ENCODE measurements around the gene ZNF878.
A peak's percentile ranks its signal among the peaks of the same experiment; 100 is the strongest.
"Not testable (repeated sequence)": the region's sequence is repeated elsewhere in the genome, so short reads cannot be mapped to it uniquely, and the experiment has no call there.

Gene ZNF878

DNA sequence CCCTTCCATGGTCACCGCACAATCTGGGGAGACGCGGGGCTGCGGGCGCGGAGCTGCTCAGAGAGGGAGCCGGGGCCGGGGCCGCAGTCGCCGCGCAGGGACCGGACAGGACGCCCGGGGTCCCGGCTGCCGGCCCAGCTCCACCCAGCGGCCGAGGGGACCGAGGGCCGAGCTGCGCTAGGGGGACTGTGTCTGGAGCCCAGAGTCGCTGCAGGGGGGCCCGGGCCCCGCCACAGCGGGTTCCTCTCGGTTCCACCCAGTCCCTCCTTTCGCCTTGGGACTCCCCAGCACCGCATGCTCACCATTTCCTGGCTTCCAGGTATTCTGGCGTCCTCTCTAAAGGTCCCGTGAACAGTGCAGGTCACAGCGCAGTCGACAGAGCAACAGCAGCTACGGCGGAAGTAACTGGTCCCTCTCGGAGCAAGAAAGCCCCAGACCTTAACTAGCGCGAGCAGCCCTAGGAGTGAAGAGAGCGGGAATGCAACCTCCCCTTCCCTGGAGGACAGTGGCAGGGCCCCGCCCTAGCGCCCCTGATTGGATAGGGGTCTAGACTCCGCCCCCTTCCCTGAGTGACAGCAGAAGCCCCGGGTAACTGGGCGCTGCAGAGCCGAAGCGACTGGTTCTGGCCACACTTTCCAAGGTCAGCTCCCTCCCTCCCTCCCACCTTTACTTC lies at the start of gene ZNF878:
Gene ZNF878 (minus strand): TSS at position 465 of the 673 bp plus-strand sequence. CDS start 160 bp downstream, at position 305.
- DNase-seq (ENCODE audit: low read depth in 2 of 2, low spot score in 1 of 2): peak in 1 of 2 donors; percentile 19

DNA sequence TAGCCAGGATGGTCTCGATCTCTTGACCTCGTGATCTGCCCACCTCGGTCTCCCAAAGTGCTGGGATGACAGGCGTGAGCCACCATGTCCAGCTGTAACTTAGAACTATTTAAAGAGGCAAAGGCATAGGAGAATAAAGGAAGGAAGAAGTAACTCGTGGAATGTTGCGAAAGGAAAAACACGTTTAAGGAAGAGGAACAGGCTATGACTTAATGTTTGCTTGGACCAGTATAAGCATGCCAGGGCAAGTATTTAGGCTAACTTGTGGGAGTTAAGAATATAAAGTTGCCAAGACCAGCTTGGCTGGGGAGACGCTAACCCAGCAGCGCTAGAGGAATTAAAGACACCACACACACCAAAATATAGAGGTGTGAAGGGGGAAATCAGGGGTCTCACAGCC lies 45.3 kb upstream of the ZNF878 start:
- DNase-seq (ENCODE audit: low read depth in 2 of 2, low spot score in 1 of 2): no peak

DNA sequence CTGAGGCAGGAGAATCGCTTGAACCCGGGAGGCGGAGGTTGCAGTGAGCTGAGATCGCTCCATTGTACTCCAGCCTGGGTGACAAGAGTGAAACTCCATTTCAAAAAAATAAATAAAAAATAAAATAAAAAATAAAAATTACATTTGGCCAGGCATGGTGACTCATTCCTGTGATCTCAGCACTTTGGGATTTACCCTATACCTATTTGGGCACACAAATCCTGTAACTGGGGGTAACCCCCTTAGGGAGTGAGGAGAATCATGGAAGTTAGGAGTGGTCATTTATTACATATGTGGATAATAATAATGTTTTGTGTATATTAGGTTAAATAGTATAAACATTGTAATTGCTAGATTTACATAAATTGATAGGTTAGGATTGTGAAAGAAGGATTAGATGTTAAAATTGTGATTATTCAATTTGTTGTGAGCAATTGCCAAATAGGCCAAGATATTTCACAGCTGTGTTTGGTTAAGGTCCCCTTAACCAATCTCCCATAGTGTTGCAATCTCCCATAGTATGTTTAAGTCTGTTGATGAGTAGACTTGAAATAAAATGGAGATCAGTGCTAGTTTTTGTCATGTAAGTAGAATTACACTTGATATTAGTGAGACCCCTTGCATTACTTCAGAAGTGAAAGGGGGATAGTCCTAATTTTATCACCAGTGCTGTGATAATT lies 42.5 kb upstream of the ZNF878 start:
- no peak for DNase-seq (ENCODE audit: low read depth in 2 of 2, low spot score in 1 of 2)

DNA sequence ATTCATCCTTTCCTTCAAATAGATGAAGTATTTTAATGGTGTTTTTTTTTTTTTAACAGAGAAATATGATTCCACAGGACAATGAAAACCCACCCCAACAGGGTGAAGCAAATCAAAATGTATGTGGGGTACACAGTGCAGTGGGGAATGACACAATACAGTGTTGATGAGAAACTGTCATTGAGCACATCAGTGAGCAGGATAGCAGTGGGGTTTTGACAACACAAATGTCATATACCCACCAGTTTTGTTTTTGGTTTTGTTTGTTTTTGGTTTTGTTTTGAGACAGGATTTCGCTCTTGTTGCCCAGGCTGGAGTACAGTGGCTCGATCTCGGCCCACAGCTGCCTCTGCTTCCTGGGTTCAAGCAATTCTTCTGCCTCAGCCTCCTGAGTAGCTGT lies 41.0 kb upstream of the ZNF878 start:
- DNase-seq (ENCODE audit: low read depth in 2 of 2, low spot score in 1 of 2): no peak

DNA sequence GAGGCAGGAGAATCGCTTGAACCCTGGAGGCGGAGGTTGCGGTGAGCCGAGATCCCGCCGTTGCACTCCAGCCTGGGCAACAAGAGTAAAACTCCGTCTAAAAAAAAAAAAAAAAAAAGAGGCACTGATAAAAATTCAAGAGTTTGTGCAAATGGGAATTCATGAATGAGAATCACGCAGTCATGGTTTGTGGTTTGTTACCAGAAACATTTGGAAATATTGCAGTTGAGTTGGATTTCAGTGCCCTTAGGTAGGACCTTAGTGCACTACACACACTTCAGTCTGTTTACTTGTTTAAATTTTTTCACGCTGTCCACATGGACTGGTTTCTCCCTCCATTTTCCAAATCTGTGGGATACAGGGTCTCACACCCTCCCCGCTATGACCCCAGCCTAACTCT lies 40.2 kb upstream of the ZNF878 start:
- no peak for DNase-seq (ENCODE audit: low read depth in 2 of 2, low spot score in 1 of 2)

DNA sequence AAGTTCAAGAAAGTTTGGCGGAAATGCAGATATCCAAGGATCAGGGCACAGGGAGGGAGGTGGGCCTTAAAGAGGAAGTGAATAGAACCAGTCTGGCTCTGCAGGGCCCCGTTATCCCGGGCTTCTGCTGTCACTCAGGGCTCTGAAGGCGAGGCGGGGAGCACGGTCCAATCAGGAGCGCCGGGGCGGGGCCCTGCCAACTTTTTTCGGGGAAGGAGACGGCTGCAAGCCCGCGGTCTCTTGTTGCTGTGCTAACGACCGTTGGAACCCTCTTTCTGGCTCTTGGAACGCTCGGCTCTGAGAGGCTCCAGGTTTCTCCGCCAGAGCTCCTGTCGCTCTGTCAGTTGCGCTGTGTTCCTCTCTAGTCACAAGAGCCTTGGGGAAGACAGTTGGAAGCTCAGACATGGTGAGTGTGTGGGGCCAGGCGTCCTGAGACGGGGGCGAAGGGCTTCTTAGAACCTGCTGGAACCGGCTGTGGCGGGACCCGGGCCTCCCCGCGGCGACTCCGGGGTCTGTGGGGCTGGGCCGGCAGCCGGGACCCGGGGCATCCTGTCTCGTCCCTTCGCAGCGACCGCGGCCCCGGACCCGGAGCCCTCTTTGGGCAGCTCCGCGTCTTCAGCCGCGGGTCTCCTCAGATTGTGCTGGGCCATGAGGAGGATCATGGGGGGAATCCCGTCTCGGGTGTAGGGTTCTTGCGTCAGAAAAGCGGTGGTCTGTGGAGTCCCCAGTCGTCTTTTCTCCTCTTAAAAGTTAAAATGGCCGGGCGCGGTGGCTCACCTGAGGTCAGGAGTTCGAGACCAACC lies 39.5 kb upstream of the ZNF878 start:
- DNase-seq (ENCODE audit: low read depth in 2 of 2, low spot score in 1 of 2): peak in 1 of 2 donors; percentile 15

DNA sequence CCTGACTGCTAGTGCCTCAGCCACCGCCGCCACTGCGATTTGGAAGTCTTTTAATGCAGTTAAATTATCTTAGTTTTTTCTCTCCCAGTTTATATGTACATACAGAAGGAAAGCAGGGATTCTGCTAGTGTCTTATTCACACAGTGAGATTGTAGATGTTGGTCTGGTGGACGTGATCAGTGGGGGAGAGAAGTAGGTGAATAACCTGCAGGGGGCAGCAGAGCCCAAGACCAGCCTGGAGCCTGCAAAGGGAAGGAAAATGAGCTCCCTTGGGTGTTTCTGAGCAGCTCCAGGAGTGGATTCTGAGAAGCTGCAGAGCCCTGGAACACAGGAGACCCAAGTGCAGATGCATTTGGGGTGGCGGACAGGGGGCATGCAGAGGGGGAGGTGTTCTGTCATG lies 38.0 kb upstream of the ZNF878 start:
- peak; percentile 15 to 38 for DNase-seq (ENCODE audit: low read depth in 2 of 2, low spot score in 1 of 2)

DNA sequence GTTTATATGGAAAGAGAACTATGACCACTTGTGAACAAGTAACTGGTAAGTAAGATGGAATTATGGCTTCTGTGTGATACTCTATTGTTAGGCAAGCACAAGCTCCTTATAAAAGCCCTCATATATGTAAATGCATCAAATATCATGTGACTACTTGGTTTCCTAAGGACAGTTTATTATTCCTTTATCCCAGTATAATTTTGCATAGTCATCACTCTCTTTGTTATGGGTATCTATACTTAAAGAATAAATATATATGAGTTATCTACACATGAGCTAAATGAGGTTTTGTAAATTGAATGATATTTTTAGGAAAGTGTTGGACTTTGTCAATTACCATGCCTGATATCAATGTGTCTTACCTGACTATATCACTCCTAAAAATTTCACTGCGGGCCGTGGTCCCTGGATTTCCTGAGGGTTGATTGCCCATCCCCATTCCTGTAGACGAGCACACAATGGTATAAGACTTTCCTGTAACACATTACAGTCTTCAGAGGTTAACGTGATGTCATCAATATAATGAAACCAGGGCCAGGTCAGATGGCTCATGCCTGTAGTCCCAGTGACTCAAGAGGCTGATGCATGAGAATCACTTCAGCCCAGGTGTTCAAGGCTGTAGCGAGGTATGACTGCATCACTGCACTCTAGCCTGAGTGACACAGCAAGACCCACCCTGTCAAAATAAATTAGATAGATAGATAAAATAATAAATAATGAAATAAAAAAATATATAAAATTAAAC lies 32.5 kb upstream of the ZNF878 start:
- no peak for DNase-seq (ENCODE audit: low read depth in 2 of 2, low spot score in 1 of 2)

DNA sequence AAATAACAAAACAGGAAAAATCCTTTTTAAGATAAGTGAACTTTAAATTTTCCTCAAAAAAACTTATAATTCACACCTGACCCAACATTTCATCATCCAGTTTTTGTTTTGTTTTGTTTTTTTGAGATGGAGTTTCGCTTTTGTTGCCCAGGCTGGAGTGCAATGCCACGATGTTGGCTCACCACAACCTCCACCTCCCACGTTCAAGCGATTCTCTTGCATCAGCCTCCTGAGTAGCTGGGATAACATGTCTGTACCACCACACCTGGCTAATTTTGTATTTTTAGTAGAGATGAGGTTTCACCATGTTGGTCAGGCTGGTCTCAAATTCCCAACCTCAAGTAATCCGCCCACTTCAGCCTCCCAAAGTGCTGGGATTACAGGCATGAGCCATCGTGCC lies 30.6 kb upstream of the ZNF878 start:
- not testable (repeated sequence) for DNase-seq (ENCODE audit: low read depth in 2 of 2, low spot score in 1 of 2)

DNA sequence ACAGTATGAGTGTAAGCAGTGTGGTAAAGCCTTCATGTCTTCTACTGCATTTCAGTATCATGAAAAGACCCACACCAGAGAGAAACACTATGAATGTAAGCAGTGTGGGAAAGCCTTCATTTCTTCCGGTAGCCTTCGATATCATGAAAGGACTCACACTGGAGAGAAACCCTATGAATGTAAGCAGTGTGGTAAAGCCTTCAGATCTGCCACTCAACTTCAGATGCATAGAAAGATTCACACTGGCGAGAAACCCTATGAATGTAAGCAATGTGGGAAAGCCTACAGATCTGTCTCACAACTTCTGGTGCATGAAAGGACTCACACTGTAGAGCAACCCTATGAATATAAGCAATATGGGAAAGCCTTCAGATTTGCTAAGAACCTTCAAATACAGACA lies 24.6 kb upstream of the ZNF878 start:
- DNase-seq (ENCODE audit: low read depth in 2 of 2, low spot score in 1 of 2): no peak

DNA sequence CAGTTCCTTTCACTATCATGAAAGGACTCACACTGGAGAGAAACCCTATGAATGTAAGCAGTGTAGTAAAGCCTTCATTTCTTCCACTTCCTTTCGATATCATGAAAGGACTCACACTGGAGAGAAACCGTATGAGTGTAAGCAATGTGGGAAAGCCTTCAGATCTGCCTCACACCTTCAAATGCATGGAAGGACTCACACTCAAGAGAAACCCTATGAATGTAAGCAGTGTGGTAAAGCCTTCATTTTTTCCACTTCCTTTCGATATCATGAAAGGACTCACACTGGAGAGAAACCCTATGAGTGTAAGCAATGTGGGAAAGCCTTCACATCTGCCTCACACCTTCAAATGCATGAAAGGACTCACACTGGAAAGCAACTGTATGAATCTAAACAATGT lies 23.6 kb upstream of the ZNF878 start:
- not testable (repeated sequence) for DNase-seq (ENCODE audit: low read depth in 2 of 2, low spot score in 1 of 2)

DNA sequence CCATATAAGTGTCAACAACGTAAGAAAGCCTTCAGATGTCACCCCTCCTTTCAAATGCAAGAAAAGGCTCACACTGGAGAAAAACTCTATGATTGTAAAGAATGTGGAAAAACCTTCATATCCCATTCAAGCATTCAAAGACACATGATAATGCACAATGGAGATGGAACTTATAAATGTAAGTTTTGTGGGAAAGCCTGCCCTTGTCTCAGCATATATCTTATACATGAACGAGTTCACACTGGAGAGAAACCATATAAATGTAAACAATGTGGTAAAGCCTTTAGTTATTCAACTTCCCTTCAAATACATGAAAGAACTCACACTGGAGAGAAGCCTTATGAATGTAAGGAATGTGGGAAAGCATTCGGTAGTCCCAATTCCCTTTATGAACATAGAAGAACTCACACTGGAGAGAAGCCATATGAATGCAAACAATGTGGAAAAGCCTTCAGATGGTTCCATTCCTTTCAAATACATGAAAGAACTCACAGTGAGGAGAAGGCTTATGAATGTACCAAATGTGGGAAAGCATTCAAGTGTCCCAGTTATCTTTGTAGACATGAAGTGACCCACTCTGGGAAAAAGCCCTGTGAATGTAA lies 22.9 kb upstream of the ZNF878 start:
- DNase-seq (ENCODE audit: low read depth in 2 of 2, low spot score in 1 of 2): no peak

DNA sequence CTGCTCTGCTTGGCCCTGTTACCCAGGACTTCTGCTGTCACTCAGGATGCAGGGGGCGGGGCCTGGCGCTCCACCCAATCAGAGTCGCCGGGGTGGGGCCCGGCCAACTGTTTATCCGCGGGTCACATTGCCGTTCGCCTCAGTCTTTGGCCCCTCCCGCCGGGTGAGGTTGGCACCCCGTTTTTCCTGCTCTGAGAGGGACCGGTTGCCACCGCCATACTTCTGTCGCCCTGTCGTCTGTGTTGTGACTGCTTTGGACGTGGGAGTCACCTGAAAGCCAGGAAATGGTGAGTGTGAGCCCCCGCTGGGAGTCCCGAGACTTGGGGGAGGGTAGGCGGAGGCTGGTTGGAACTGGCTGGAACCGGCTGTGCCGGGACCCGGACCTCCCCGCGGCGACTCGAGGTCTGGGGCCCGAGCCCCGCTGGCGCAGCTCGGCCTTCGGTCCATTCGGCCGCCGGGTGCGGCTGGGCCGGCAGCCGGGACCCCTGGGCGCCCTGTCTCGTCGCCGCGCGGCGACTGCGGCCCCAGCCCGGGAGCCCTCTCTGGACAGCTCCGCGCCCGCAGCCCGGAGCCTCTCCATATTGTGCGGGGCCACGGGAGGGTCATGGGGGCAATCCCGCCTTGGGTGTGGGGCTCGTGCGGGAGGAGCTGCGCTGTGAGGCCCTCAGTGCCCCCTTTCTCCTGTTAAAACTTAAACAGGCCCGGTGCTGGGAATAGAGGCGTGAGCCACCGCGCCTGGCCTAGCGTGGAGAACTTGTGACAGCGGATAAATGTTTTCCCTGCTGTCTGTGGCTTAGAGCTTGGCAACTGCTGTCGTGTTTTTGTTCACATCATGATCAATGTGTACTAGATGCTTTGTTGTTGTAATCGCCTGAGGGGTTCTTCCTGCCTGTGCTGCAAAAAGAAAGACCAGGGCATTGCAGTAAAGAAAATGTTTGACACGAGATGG lies 12.1 kb upstream of the ZNF878 start, which contains the start of gene ZNF844:
Gene ZNF844 (plus strand): TSS at position 142 of the 949 bp plus-strand sequence. CDS start 143 bp downstream, at position 285.
- peak; percentile 28 to 58 for DNase-seq (ENCODE audit: low read depth in 2 of 2, low spot score in 1 of 2)

DNA sequence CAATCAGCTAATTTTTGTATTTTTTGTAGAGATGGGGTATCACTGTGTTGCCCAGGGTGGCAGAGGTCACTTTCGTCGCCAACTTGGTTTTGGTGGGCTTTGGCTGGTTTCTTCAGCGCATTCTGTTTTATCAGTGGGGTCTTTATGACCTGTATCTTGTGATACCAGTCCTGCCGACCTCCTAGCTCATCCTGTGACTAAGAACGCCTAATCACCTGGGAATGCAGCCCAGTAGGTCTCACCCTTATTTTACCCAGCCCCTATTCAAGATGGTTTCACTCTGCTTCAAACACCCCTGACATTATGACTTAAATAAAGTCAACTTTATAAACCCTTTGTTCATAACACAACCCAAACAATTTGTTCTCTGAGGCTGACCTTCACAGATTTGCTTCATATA lies 3.0 kb upstream of the ZNF878 start:
- no peak for DNase-seq (ENCODE audit: low read depth in 2 of 2, low spot score in 1 of 2)

DNA sequence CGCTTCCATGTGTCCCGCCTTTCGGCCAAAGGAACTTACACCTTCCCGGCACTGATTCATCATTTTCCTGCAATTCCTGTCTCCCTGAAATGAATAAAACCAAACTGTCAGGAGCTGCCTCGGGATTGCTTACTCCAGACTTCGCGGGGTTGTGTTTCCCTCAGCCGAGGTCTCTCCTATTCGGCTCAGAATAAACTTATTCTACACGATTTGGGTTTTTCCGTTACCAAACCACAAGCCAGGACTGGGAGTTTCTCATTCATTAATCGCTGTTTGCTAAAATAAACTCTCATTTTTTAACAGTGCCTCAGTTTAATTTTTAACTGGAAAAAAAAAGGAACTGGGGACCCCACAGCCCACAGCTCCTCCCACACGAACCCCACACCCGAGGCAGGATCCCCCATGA lies 667 bp downstream of the ZNF878 start:
- DNase-seq (ENCODE audit: low read depth in 2 of 2, low spot score in 1 of 2): no peak

DNA sequence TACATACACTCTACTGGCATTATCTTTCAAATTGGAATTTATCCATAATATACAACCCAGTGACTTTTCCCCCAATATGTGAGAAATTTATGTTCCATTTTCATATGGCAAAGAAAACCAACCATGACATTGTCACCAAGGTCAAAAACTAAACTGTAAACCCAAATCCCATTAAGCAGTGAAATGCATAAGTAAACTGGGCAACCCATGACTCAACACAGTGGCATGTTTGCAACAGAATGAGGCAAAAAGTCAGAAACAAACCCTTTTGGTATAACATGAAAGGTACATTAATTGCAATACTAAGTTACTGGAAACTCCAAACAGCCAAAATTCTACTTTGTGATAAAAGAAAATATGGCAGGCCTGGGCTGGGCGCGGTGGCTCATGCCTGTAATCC lies 4.9 kb downstream of the ZNF878 start:
- no peak for DNase-seq (ENCODE audit: low read depth in 2 of 2, low spot score in 1 of 2)

DNA sequence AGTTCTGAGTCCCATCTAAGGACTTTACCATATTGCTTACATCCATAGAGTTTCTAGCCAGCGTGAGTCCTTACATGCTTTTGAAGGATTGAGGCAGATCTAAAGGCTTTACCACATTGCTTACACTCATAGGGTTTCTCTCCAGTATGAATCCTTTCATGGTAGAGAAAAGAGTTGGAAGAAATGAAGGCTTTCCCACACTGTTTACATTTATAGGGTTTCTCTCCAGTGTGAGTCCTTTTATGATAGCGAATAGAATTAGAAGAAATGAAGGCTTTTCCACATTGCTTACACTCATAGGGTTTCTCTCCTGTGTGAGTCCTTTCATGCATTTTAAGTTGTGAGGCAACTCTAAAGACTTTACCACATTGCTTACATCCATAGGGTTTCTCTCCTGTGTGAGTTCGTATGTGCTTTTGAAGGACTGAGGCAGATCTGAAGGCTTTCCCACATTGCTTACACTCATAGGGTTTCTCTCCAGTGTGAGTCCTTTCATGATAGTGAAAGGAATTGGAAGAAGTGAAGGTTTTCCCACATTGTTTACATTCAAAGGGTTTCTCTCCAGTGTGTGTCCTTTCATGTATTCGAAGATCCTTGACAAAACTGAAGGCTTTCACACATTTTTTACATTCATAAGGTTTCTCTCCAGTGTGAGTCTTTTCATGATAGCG lies 8.9 kb downstream of the ZNF878 start:
- DNase-seq (ENCODE audit: low read depth in 2 of 2, low spot score in 1 of 2): no peak

DNA sequence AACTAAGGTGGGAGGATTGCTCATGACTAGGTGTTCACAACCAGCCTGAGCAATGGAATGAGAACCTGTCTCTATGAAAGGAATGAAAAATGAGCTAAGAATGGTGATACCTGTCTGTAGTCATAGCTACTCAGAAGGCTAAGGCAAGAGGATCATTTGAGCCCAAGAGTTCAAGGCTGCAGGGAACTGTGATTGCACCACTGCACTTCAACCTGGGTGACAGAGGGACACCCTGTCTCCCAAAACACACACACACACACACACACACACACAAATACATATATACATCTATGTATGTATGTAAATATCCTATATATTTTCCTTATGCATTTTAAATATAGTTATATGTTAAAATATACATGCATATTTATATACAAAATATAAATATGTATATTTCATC lies 9.9 kb downstream of the ZNF878 start:
- no peak for DNase-seq (ENCODE audit: low read depth in 2 of 2, low spot score in 1 of 2)
